AML-193 (cell line): ENCODE data around the gene RARS1.
"Not testable (repeated sequence)": the region's sequence is repeated elsewhere in the genome, so short reads cannot be mapped to it uniquely, and the experiment has no call there.

Source experiments
- DNase-seq, 2 experiments: peaks; one replicate each; lab custom pipeline; 2025; lab: John Stamatoyannopoulos, UW

The RARS1 gene

DNA sequence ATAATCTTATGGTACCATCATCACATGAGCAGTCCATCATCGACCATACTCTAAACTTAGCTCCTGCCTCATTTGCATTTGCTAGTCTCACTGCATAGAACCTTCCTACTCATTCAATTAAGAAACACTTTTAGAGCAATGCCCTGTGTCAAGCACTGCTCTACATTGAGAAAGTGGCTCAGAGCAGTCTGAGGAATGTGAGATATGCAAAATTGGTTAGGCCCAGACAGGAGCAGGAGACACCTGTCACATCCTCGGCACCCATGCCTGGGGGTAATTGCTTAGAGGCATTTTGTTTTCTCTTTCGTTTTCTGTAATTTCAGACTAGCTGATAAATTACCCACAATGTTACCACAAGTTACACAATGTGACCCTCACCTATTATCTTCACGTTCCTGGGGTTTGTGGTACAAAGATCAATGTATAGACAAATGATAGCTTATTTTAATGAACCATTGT lies 4.9 kb upstream of the RARS1 start:
- DNase-seq: no peak

- no peak for DNase-seq
These were observed 3.9 kb upstream of the RARS1 start for GRCh38 chr5:168482361-168482760.

- DNase-seq: no peak
These were observed 2.8 kb downstream of the RARS1 start for GRCh38 chr5:168489059-168489458.

- no peak for DNase-seq
These were observed 7.8 kb downstream of the RARS1 start for GRCh38 chr5:168494057-168494555.

DNA sequence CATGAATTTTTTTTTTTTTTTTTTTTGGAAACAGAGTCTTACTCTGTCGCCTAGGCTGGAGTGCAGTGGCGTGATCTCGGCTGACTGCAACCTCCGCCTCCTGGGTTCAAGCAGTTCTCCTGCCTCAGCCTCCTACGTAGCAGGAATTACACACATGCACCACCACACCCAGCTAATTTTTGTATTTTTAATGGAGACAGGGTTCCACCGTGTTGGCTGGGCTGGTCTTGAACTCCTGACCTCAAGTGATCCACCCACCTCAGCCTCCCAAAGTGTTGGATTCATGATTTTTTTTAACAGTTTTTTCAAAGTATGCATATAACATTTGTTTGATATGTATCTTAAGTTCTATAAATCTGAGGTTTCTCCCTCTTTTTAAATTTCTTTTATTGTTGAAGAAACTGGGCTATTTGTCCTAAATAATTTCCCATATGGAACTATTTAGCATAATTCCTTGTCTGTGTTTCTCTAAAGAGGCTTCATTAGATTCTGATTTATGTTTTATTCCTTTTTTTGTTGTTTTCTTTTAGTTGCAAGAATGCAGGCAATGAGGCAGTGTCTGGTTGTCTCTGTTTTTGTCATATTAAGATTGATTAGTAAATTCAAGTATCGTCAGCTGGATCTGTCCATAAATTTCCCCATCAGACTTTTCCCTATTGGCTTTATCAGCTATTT lies 16.4 kb downstream of the RARS1 start:
- DNase-seq: no peak

- no peak for DNase-seq
These were observed 27.7 kb downstream of the RARS1 start for GRCh38 chr5:168513861-168514428.

GRCh38 chr5:168525856-168526255 lies 39.6 kb downstream of the RARS1 start:
- no peak for DNase-seq

GRCh38 chr5:168527756-168528295 lies 41.6 kb downstream of the RARS1 start:
- DNase-seq: no peak

DNA sequence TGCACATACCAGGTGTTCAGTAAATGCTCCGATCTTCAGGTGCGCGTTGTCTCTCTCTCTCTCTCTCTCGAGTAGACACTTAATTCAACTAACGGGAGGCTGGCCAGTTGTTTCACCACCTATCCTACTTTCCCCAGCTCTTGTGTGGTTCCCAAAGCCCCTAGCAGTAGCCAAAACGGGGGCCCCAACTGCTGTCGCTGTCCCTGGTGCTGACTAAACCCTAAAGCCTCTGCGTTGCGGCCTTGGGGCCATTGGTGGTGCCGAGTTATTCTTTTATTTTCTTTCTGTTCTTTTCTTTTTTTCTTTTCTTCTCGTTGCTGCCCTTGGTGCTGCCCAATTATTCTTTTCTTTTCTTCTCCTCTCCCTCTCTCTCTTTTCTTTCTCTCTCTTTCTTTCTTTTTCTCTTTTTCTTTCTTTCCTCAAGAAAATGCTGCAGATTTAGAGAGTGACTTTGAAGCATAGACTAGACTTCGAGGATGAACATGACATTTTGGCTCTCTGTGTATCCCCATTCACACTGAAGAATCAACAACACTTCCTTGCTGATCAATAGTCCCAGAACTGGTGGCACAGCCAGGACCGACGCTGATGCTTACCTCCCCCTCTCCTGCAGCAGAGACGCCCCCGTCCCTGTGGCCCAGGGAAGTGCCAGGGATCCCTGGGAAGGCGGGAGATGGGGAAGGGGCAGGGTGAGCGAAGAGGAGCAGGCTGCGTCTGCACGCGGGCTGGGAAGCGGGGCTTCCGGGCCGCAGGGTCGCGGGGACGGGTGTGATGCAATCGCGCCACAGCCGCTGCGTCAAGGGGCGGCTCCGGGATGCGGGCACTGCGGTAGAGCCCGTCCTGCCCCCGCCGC lies 42.5 kb downstream of the RARS1 start, which contains the start of gene FBLL1:
TSS of gene FBLL1 (plus strand) at position 785 of the 853 bp plus-strand sequence. CDS start 200 bp downstream, outside the sequence.
- no peak for DNase-seq

GRCh38 chr5:168529374-168530234 lies 43.3 kb downstream of the RARS1 start:
- no peak for DNase-seq

DNA sequence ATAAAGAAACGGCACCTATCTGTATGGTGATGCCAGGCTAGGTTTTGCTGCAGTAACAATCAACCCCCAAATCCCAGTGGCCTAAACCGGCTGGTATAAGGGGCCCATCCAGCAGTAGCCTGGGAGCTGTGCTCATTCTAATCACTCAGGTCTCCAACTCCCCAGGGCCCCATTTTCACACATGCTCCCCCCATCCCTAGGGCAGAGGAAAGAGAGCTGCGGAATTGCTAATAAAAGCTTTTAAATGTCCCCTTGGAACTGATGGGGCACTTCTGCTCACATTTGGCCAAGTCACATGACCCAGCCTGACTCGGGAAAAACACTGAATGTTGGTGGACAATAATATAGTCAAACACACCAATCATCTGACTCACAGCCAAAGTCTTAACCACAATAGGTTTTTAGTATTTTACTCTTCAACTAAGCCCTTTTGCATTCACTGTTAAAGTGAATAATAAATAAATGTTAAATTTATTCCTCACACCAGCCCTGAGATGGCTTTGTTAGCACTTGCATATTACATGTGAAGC lies 44.4 kb downstream of the RARS1 start:
- no peak for DNase-seq

GRCh38 chr5:168531191-168531590 lies 44.9 kb downstream of the RARS1 start:
- no peak for DNase-seq

GRCh38 chr5:168531987-168532864 lies 46.0 kb downstream of the RARS1 start:
- DNase-seq: no peak

DNA sequence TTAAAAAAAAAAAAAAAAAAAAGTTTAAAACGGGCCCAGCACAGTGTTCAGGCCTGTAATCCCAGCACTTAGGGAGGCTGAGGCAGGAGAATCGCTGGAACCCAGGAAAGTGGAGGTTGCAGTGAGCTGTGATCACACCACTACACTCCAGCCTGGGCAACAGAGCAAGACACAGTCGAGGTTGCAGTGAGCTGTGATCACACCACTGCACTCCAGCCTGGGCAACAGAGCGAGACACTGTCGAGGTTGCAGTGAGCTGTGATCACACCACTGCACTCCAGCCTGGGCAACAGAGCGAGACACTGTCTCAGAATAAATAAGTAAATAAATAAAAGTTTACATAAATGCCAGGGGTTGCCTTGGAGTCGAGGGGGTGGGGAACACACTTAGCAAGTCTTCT lies 48.1 kb downstream of the RARS1 start:
- not testable (repeated sequence) for DNase-seq

- no peak for DNase-seq
These were observed 50.9 kb downstream of the RARS1 start for GRCh38 chr5:168537176-168537575.

GRCh38 chr5:168549554-168549953 lies 63.3 kb downstream of the RARS1 start:
- no peak for DNase-seq

GRCh38 chr5:168550656-168551055 lies 64.4 kb downstream of the RARS1 start:
- DNase-seq: no peak

GRCh38 chr5:168552146-168552545 lies 65.9 kb downstream of the RARS1 start:
- DNase-seq: no peak

GRCh38 chr5:168553377-168554130 lies 67.3 kb downstream of the RARS1 start:
- no peak for DNase-seq
